NCI-H524 (cell line): ENCODE data around the gene TMEM45A.
"Not testable (repeated sequence)": the region's sequence is repeated elsewhere in the genome, so short reads cannot be mapped to it uniquely, and the experiment has no call there.

Experiments used
- DNase-seq, 2 experiments: peaks; one replicate each; lab custom pipeline; 2025; lab: John Stamatoyannopoulos, UW

TMEM45A gene

DNA sequence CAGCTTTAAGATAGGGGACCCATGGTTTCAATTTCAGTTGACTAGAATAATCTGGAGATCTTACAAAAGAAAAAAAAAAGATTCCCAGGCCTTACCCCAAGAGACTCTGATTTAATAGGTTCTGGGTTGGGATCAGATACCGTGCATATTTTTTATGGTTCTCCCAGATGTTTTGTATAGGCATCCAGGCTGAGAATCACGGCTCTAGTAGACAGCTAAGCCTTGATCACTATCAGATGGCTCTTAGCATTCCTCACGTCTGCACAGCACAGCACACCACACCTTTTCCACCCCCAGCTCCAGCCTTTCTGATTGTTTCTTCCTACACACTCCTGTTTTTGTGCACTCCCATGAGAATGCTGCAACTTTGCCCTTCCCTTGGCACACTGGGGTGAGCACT is 40.8 kb downstream of the TMEM45A start:
- DNase-seq = no peak

- no peak for DNase-seq
Observed at GRCh38 chr3:100535610-100535943, 43.2 kb downstream of the TMEM45A start.

GRCh38 chr3:100536093-100536492 is 43.7 kb downstream of the TMEM45A start:
- no peak for DNase-seq

DNA sequence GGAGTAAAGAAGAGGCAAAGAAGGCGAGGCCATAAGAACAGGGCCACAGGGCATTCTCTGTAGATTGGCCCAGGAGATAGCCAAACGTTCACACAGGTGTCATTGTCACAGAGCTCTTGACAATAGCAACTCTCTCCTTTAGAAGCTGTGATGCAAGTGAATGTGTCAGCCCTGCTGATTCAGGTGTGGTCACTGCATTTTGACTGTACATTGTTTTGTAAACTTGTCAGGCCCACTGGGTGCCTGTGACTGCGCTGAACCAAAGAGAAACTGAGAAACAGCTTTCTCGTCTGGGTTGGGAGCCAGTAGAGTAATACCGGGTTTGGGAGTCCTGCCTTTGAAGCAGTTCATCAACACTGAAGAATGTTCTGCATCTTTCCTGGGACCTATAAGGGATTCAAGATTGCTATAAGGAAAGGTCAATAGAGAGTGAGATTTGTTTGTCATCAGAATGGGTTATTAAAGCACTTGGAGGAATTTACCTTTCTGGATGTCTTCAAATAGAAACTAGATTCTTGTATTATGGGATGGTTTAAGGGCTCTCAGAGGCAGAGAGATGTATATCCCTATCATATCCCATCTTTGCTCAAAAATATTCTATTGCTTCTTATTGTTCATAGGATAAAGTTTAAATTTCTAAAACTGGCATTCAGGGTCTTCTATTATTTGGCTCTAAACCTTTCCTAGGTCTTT is 45.4 kb downstream of the TMEM45A start:
- DNase-seq = no peak

GRCh38 chr3:100538339-100538706 is 45.9 kb downstream of the TMEM45A start:
- DNase-seq = no peak

DNA sequence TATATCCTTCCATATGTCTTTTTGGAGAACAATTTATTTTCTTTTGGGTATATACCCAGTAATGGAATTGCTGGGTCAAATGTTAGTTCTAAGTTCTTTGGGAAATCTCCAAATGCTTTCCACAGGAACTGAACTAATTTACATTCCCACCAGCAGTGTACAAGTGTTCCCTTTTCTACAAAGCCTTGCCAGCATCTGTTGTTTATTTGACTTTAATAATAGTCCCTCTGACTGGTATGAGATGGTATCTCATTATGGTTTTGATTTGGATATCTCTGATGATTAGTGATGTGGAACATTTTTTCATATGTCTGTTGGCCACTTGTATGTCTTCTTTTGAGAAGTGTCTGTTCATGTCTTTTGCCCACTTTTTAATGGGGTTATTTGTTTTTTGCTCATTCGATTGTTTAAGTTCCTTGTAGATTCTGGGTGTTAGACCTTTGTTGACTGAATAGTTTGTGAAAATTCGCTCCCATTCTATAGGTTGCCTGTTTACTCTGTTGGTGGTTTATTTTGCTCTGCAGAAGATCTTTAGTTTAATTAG is 48.4 kb downstream of the TMEM45A start:
- no peak for DNase-seq

DNA sequence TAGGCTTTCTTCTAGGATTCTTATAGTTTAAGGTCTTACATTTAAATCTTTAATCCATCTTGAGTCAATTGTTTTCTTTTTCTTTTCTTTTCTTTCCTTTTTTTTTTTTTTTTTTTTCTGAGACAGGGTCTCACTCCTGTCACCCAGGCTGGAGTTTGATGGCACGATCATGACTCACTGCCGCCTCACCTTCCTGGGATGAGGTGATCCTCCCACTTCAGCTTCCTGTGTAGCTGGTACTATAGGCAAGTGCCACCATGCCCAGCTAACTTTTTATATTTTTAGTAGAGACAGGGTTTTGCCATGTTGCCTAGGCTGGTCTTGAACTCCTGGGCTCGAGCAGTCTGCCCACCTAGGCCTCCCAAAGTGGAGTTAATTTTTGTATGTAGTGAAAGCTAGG is 49.0 kb downstream of the TMEM45A start:
- not testable (repeated sequence) for DNase-seq

DNA sequence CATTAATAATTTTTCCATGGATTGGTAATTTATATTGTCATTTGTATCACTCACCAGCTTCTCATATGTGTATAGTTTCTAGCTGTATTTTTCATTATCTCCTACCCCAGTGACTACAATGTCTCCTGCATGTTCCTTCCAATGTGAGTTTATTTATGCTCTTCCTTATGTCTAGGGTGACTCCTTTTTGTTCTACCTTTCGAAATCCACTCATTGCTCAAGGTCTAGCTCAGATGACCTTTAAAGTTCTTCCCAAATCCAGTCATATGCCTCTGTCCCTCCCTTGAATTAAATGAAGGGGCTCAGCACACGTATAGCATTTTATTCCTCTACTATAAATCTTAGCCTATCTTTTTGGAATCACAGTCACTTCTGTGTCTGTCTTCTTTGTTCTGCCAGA is 53.0 kb downstream of the TMEM45A start:
- no peak for DNase-seq

GRCh38 chr3:100546020-100546744 is 53.8 kb downstream of the TMEM45A start:
- no peak for DNase-seq

- DNase-seq = peak; percentile 53 to 78
Observed at GRCh38 chr3:100548053-100548452, 55.6 kb downstream of the TMEM45A start.

- no peak for DNase-seq
Observed at GRCh38 chr3:100553618-100554372, 61.4 kb downstream of the TMEM45A start.

DNA sequence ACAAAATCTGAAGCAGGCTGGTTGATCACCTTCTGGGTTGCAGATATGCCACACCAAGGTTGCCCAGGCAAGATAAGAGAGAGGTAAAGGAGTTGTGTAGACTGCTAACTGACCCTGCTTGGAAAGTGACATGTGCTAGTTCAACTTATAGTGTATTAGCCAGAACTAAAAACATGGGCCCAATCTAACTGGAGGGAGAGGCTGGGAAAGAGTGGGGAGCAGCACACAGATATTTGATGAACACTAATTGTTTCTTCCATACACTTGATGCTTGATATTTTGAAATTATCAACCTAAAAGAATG is 61.9 kb downstream of the TMEM45A start:
- no peak for DNase-seq

- DNase-seq = no peak
Observed at GRCh38 chr3:100556673-100557310, 64.4 kb downstream of the TMEM45A start.

DNA sequence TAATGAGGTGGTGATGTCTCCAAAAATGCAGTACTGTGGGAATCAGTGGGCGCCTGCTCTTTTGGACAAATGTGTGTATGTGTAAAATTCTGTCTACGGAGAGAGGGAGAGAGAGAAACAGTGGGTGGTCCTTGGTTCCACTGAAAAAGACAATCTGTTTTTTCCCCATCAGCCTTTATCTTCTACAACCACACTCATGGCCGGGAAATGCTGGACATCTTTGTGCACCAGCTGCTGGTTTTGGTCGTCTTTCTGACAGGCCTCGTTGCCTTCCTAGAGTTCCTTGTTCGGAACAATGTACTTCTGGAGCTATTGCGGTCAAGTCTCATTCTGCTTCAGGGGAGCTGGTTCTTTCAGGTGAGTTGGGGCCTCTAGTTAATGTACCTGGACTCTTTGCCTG is 65.8 kb downstream of the TMEM45A start:
- no peak for DNase-seq

- DNase-seq = no peak
Observed at GRCh38 chr3:100560426-100560825, 68.0 kb downstream of the TMEM45A start.

DNA sequence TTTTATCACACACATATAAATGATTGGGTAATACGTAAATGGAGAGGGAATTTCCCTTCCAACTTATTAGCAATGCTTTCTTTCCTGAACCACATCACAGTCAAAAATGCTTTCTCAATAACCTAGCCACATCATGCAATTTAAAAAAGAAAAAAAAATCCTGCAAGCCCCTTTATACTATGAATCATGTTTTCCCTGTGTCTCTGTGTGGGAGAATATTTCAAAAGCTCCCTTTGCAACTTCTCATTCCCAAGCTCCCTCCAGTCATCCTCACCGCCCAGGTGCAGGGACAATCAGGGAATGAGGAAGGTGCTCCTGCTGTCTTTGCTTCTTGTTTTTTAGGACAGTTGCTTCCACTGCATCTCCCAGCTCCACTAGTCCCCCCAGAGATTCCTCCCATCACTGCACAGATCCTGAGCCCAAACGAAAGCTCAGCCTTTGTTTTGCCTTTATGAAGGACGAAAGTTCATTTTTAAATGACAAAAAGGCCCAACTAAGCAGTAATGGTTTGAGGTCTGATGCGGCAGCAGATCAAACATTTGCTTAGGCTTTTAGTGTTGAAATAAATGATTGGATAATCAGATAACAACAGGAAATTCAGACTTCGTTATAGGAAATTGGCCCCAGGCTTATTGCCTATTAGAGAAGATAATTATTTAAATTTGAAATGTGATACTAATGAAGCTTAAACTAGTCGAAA is 69.2 kb downstream of the TMEM45A start:
- peak; percentile 7 to 52 for DNase-seq

DNA sequence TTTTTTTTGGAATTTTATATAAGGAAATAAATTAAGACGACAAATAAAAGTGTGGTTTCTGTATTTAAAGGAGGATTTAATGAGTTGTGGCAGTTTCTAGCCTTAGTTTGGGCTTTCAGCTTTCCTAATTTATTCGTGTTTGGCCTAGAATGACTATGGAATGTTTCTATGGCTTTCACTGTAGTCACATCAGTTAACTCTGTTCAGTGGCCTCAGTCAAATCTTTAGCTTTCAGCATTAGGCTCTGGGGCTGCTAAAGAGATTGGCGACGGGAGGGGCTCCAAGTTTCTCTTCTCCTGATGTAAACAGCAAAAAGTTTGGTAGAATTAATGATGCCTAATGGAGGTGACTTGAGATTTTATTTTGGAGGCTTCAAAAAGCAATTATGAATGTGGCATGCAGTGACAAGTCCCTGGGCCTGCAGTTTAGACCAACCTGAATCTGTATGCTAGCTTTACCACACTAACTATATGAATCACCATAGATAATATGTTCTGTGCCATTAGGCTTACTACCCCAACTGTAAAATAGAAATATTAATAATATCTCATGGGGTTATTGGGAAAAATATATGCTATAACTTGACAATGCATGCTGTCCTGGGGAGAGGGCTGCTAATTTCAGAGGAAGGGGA is 69.9 kb downstream of the TMEM45A start:
- no peak for DNase-seq

DNA sequence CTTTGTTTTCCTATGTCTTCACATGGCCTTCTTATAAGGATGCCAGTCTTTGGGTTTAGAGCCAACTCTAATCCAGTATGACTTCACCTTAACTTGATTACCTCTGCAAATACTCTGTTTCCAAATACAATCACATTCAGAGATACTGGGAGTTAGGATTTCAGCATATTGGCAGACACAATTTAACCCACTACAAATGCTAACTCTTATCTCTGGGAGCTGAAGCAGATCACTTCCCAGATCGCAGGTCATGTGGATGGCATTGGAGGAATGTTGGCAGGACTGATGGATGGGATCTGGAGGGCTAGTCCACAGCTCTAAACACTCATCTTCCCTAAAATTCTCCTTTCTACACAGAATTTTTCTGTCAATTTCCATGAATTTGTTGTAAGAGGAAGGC is 70.8 kb downstream of the TMEM45A start:
- DNase-seq = no peak

GRCh38 chr3:100563652-100564211 is 71.3 kb downstream of the TMEM45A start:
- DNase-seq = no peak

DNA sequence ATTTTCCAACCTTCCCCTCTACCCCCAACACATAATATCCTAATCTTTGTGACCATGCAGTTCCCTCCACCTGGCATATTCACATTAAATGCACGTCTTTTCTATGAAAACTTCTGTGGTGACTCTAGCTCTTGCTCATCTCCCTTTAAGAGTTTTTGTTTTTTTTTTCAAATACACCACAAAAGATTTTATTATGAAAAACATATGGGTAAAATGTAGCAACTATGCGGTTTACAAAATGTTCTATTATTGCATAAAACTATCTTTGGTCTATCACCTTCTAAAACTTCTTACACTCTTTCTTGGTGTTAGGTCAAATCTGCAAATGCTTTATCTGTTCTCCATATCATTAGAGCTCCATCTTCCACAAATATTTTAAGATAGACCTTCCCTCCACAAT is 78.4 kb downstream of the TMEM45A start:
- DNase-seq = no peak

DNA sequence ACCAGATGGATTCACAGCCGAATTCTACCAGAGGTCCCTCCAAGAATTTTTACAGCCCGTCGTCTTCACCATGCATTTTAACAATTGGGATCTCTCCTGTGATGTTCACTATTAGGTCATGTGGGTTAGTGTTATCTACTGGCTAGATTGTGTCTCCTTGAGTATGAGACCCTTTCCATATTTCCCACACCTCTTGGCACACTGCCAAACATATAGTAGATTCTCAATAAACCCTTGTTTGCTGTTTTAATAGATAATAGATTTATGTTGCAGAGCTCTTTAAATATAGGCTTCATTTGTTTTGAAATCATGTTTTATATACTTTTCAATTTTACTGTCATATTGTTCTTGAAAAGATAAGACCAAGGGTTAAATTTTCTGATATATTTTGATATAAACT is 82.1 kb downstream of the TMEM45A start:
- no peak for DNase-seq
